Type B pancreatic cell (in vitro differentiated cells): ENCODE measurements around the gene CYP39A1. TPM values are rescaled to one million over a fixed set of nuclear protein-coding genes. Genes with fewer than 3 reads are reported as not detected.

ENCODE experiments used
- DNase-seq: peaks from one replicate; pipeline ENCODE4 v3.0.0; 2021; ENCODE audit warnings: mixed read lengths; ENCODE audit not compliant: unreplicated experiment; ENCODE audit errors: extremely low spot score
- H3K27ac Mint-ChIP-seq: 2 replicates; pipeline ENCODE4 v1.8.0; 2021; ENCODE audit warnings: mild to moderate bottlenecking, mixed read lengths
- H3K27me3 Mint-ChIP-seq: 2 replicates; pipeline ENCODE4 v1.8.0; 2021; ENCODE audit warnings: mixed read lengths
- H3K36me3 Mint-ChIP-seq: 2 replicates; pipeline ENCODE4 v1.8.0; 2021; ENCODE audit warnings: mixed read lengths
- H3K4me1 Mint-ChIP-seq: one replicate; pipeline ENCODE4 v1.8.0; 2021; ENCODE audit warnings: mixed read lengths; ENCODE audit not compliant: unreplicated experiment
- H3K4me3 Mint-ChIP-seq: 2 replicates; pipeline ENCODE4 v1.8.0; 2021; ENCODE audit warnings: mild to moderate bottlenecking, mixed read lengths
- H3K9me3 Mint-ChIP-seq: 2 replicates; pipeline ENCODE4 v1.8.0; 2021; ENCODE audit warnings: mixed read lengths
- CTCF ChIP-seq: fragments of 200-600 bp; sonication (generic); conservative IDR thresholded peaks from 2 replicates; pipeline ENCODE4 v1.5.0; 2021; ENCODE audit warnings: antibody characterized with exemption, mild to moderate bottlenecking
- total RNA-seq: library from RNA; stranded (reverse); gene quantifications from 2 replicates; pipeline ENCODE4 v1.2.1, GENCODE V29; 2021; ENCODE audit warnings: low replicate concordance

Gene CYP39A1
- total RNA-seq, 1 donor from 2014 or later: 6.7 TPM

GRCh38 chr6:46655803-46656202, 3.2 kb upstream of the CYP39A1 start:
- peaks cover 10% of the 10 kb centered on the region for H3K4me1 Mint-ChIP-seq
- no peak for DNase-seq
- no peak overlapping the region for H3K27ac Mint-ChIP-seq
- no peaks in the 10 kb centered on the region for H3K9me3 Mint-ChIP-seq
- peak overlapping the region; percentile 47 for H3K4me3 Mint-ChIP-seq
- H3K36me3 Mint-ChIP-seq: peaks cover 8% of the 10 kb centered on the region
- peak; percentile 71 for TF ChIP-seq CTCF
- peaks cover 15% of the 10 kb centered on the region for H3K27me3 Mint-ChIP-seq

GRCh38 chr6:46653439-46654195, 999 bp upstream of the CYP39A1 start:
- H3K4me3 Mint-ChIP-seq: peak overlapping the region; percentile 95
- peaks cover 26% of the 10 kb centered on the region for H3K4me1 Mint-ChIP-seq
- H3K36me3 Mint-ChIP-seq: peaks cover 11% of the 10 kb centered on the region
- no peak for DNase-seq
- TF ChIP-seq CTCF: no peak
- peaks cover 15% of the 10 kb centered on the region for H3K27me3 Mint-ChIP-seq
- no peaks in the 10 kb centered on the region for H3K9me3 Mint-ChIP-seq
- H3K27ac Mint-ChIP-seq: peak overlapping the region; percentile 53

- no peak for DNase-seq
- Mint-ChIP-seq H3K9me3 (no peaks in the 10 kb centered on the region), H3K4me1 (peaks cover 26% of the 10 kb centered on the region), H3K4me3 (peak overlapping the region; percentile 95), H3K36me3 (peaks cover 8% of the 10 kb centered on the region), H3K27me3 (peaks cover 15% of the 10 kb centered on the region), H3K27ac (peak overlapping the region; percentile 91)
- TF ChIP-seq CTCF: no peak
These were observed 401 bp downstream of the CYP39A1 start for GRCh38 chr6:46652232-46652602.

- Mint-ChIP-seq H3K27ac (peak overlapping the region; percentile 91), H3K36me3 (peaks cover 8% of the 10 kb centered on the region), H3K27me3 (peaks cover 15% of the 10 kb centered on the region), H3K4me1 (peaks cover 26% of the 10 kb centered on the region), H3K9me3 (no peaks in the 10 kb centered on the region), H3K4me3 (peak overlapping the region; percentile 95)
- no peak for TF ChIP-seq CTCF
- DNase-seq: no peak
These were observed 802 bp downstream of the CYP39A1 start for GRCh38 chr6:46651816-46652215.

GRCh38 chr6:46651006-46651405, 1.6 kb downstream of the CYP39A1 start:
- Mint-ChIP-seq H3K4me1 (peaks cover 26% of the 10 kb centered on the region), H3K9me3 (no peaks in the 10 kb centered on the region), H3K27ac (no peak overlapping the region), H3K27me3 (peaks cover 15% of the 10 kb centered on the region), H3K4me3 (peak overlapping the region; percentile 95), H3K36me3 (peaks cover 8% of the 10 kb centered on the region)
- no peak for DNase-seq
- TF ChIP-seq CTCF: no peak
